GM19193 (cell line): ENCODE data around the gene GLIS1.

Experiments used
- POLR2A ChIP-seq: IDR thresholded peaks from 4 replicates; pipeline ENCODE4 v1.6.1; 2011; ENCODE audit not compliant: insufficient read depth, insufficient read length; ENCODE audit errors: extremely low read depth

The GLIS1 gene

GRCh38 chr1:53747841-53748240 lies 8.9 kb upstream of the GLIS1 start:
- TF ChIP-seq POLR2A = no peak

- TF ChIP-seq POLR2A = no peak
Measured at GRCh38 chr1:53740621-53741105, 1.7 kb upstream of the GLIS1 start.

- no peak for TF ChIP-seq POLR2A
Measured at GRCh38 chr1:53738205-53739108, 507 bp downstream of the GLIS1 start.

GRCh38 chr1:53737648-53738204 lies 1.2 kb downstream of the GLIS1 start:
- TF ChIP-seq POLR2A = no peak

- TF ChIP-seq POLR2A = no peak
Measured at GRCh38 chr1:53736290-53736689, 2.7 kb downstream of the GLIS1 start.

GRCh38 chr1:53735681-53736080 lies 3.3 kb downstream of the GLIS1 start:
- no peak for TF ChIP-seq POLR2A

- no peak for TF ChIP-seq POLR2A
Measured at GRCh38 chr1:53735261-53735660, 3.7 kb downstream of the GLIS1 start.

- no peak for TF ChIP-seq POLR2A
Measured at GRCh38 chr1:53734650-53735211, 4.2 kb downstream of the GLIS1 start.

- TF ChIP-seq POLR2A = no peak
Measured at GRCh38 chr1:53733975-53734649, 4.9 kb downstream of the GLIS1 start.

GRCh38 chr1:53733447-53733931 lies 5.5 kb downstream of the GLIS1 start:
- TF ChIP-seq POLR2A = no peak

GRCh38 chr1:53732912-53733317 lies 6.0 kb downstream of the GLIS1 start:
- TF ChIP-seq POLR2A = no peak

- no peak for TF ChIP-seq POLR2A
Measured at GRCh38 chr1:53732409-53732808, 6.6 kb downstream of the GLIS1 start.

- TF ChIP-seq POLR2A = no peak
Measured at GRCh38 chr1:53731779-53732305, 7.1 kb downstream of the GLIS1 start.

GRCh38 chr1:53731043-53731600 lies 7.8 kb downstream of the GLIS1 start:
- TF ChIP-seq POLR2A = no peak

GRCh38 chr1:53730224-53730865 lies 8.6 kb downstream of the GLIS1 start:
- no peak for TF ChIP-seq POLR2A
